ENCODE measurements around the gene OPCML. TPM values are rescaled to one million over a fixed set of nuclear protein-coding genes. Genes with fewer than 3 reads are reported as not detected.

OPCML gene
- polyA plus RNA-seq, 3 donors = not detected

GRCh38 chr11:133323354-133323753, 208.9 kb downstream of the OPCML start:
- no peak for DNase-seq
- Histone ChIP-seq H3K4me1 (ENCODE audit: control insufficient read depth in 1 of 2, insufficient read depth in 2 of 2, low read length in 2 of 2) (no peaks in the 10 kb centered on the region), H3K4me2 (replicated peaks; ENCODE audit: extremely low read depth, low read length, poor library complexity, severe bottlenecking) (no peak overlapping the region), H3K4me3 (replicated peaks in 1 of 3; ENCODE audit: low read depth in 2 of 3, low read length in 3 of 3) (no peak overlapping the region), H3K27me3 (ENCODE audit: control insufficient read depth in 2 of 2, insufficient read depth in 2 of 2, low read length in 2 of 2) (no peaks in the 10 kb centered on the region), H3K79me2 (ENCODE audit: insufficient read depth, low read length) (no peaks in the 10 kb centered on the region), H3K9ac (ENCODE audit: insufficient read depth, low read length, poor library complexity, severe bottlenecking) (no peak overlapping the region), H3K9me3 (replicated peaks in 1 of 2; ENCODE audit: control insufficient read depth in 1 of 2, insufficient read depth in 1 of 2, low read length in 2 of 2) (no peaks in the 10 kb centered on the region), H3K36me3 (replicated peaks in 1 of 2; ENCODE audit: control insufficient read depth in 1 of 2, insufficient read depth in 2 of 2, low read length in 2 of 2) (no peaks in the 10 kb centered on the region), H4K20me1 (ENCODE audit: insufficient read depth, low read length) (no peaks in the 10 kb centered on the region), H2AFZ (ENCODE audit: insufficient read depth, low read depth, low read length, poor library complexity, severe bottlenecking) (no peak overlapping the region), H3K27ac (ENCODE audit: low read depth in 1 of 2, low read length in 2 of 2) (no peak overlapping the region)
- H3K27me3 Mint-ChIP-seq (ENCODE audit: low read depth in 3 of 3) = peaks cover 0 to 2% (median 2%) of the 10 kb centered on the region in 3 donors
- no peaks in the 10 kb centered on the region for H3K4me1 Mint-ChIP-seq
- H3K27ac Mint-ChIP-seq = no peak overlapping the region
- peaks cover 0 to 4% (median 0%) of the 10 kb centered on the region in 7 donors for H3K9me3 Mint-ChIP-seq
- no peaks in the 10 kb centered on the region for H3K36me3 Mint-ChIP-seq
- WGBS (ENCODE audit: insufficient coverage) = 74% methylated on average over 3 of the region's 3 CpGs
- TF ChIP-seq, protein P1, sequence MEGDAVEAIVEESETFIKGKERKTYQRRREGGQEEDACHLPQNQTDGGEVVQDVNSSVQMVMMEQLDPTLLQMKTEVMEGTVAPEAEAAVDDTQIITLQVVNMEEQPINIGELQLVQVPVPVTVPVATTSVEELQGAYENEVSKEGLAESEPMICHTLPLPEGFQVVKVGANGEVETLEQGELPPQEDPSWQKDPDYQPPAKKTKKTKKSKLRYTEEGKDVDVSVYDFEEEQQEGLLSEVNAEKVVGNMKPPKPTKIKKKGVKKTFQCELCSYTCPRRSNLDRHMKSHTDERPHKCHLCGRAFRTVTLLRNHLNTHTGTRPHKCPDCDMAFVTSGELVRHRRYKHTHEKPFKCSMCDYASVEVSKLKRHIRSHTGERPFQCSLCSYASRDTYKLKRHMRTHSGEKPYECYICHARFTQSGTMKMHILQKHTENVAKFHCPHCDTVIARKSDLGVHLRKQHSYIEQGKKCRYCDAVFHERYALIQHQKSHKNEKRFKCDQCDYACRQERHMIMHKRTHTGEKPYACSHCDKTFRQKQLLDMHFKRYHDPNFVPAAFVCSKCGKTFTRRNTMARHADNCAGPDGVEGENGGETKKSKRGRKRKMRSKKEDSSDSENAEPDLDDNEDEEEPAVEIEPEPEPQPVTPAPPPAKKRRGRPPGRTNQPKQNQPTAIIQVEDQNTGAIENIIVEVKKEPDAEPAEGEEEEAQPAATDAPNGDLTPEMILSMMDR (IDR thresholded peaks at IDR 0.05) = no peak
- intact Hi-C loops (cut with micrococcal nuclease) = no loop called here
- H3K4me3 Mint-ChIP-seq = no peak overlapping the region

DNA sequence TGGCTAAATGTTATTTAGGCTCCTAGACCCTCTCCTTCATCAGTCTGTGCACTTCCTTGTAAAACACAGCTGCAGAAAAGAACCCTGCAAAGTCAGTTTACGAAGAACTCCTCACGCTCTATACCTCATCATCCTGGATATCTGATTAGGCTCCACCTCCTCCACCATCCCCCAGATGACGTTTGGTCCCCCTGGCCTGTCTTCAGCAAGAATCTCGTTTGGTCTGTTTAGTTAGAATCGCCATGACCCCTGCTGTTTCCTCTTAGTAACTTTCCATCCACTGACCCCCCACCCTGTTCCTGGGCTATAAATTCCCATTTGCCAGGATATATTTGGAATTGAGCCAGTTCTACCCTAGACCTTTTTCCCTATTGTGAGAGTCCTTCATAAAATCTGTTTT, 214.1 kb downstream of the OPCML start:
- WGBS (ENCODE audit: insufficient coverage) = 58% methylated on average over 4 of the region's 5 CpGs

More for the DNA sequence above, 214.1 kb downstream of the OPCML start:
- Histone ChIP-seq H3K9me3 (replicated peaks in 1 of 2; ENCODE audit: control insufficient read depth in 1 of 2, insufficient read depth in 1 of 2, low read length in 2 of 2) (no peaks in the 10 kb centered on the region), H3K4me2 (replicated peaks; ENCODE audit: extremely low read depth, low read length, poor library complexity, severe bottlenecking) (no peak overlapping the region), H4K20me1 (ENCODE audit: insufficient read depth, low read length) (no peaks in the 10 kb centered on the region), H3K79me2 (ENCODE audit: insufficient read depth, low read length) (no peaks in the 10 kb centered on the region), H3K4me1 (ENCODE audit: control insufficient read depth in 1 of 2, insufficient read depth in 2 of 2, low read length in 2 of 2) (no peaks in the 10 kb centered on the region), H3K27me3 (ENCODE audit: control insufficient read depth in 2 of 2, insufficient read depth in 2 of 2, low read length in 2 of 2) (no peaks in the 10 kb centered on the region), H3K36me3 (replicated peaks in 1 of 2; ENCODE audit: control insufficient read depth in 1 of 2, insufficient read depth in 2 of 2, low read length in 2 of 2) (no peaks in the 10 kb centered on the region), H3K4me3 (replicated peaks in 1 of 3; ENCODE audit: low read depth in 2 of 3, low read length in 3 of 3) (no peak overlapping the region), H2AFZ (ENCODE audit: insufficient read depth, low read depth, low read length, poor library complexity, severe bottlenecking) (no peak overlapping the region), H3K9ac (ENCODE audit: insufficient read depth, low read length, poor library complexity, severe bottlenecking) (no peak overlapping the region), H3K27ac (ENCODE audit: low read depth in 1 of 2, low read length in 2 of 2) (no peak overlapping the region)
- DNase-seq = no peak
- Mint-ChIP-seq H3K4me1 (no peaks in the 10 kb centered on the region), H3K4me3 (no peak overlapping the region), H3K27ac (no peak overlapping the region), H3K27me3 (ENCODE audit: low read depth in 3 of 3) (peaks cover 0 to 2% (median 2%) of the 10 kb centered on the region in 3 donors), H3K36me3 (no peaks in the 10 kb centered on the region), H3K9me3 (peaks cover 0 to 5% (median 2%) of the 10 kb centered on the region in 7 donors)
- TF ChIP-seq, protein P1 (IDR thresholded peaks at IDR 0.05) = no peak
- intact Hi-C loops (cut with micrococcal nuclease) = no loop called here
